H1 (cell line): ENCODE data around the gene FGF18. TPM values are rescaled to one million over a fixed set of nuclear protein-coding genes. Genes with fewer than 3 reads are reported as not detected.

Experiments used
- polyA plus RNA-seq, 7 experiments: library from polyadenylated mRNA; depleted of rRNA in 3 of 7; stranded (reverse) in 5 of 7; unstranded in 2 of 7; fragments of >200 nt in 5 of 7; fragments of 200-250 nt in 2 of 7; gene quantifications; 1 replicate in 5 of 7; 2 replicates in 1 of 7; 4 replicates in 1 of 7; pipeline versions ENCODE4 v1.2.1 to v1.2.3, GENCODE V29; 2011 to 2013; ENCODE audit warnings: missing spikeins in 2 of 7, mixed read lengths in 2 of 7
- total RNA-seq: library from RNA; stranded (reverse); fragmentation: NEBNext Ultra II Directional; extraction: Animal tissue kit (Norgen Biotek cat#: 25700); gene quantifications from 2 replicates; pipeline ENCODE4 v1.2.1, GENCODE V29; 2021
- TF ChIP-seq, protein P1 (sequence below): fragments of 300-600 bp; sonication (generic); IDR thresholded peaks from 2 replicates; pipeline ENCODE4 v1.7.1; 2012; ENCODE audit warnings: low read length, moderate library complexity, mild to moderate bottlenecking, inconsistent platforms; ENCODE audit not compliant: insufficient replicate concordance

FGF18 gene
- total and polyA plus RNA-seq, 2 of the 8 experiments (the other 6 are each of a cell fraction or from before 2014, with no cell fraction given) = 0.54 to 1.3 TPM

DNA sequence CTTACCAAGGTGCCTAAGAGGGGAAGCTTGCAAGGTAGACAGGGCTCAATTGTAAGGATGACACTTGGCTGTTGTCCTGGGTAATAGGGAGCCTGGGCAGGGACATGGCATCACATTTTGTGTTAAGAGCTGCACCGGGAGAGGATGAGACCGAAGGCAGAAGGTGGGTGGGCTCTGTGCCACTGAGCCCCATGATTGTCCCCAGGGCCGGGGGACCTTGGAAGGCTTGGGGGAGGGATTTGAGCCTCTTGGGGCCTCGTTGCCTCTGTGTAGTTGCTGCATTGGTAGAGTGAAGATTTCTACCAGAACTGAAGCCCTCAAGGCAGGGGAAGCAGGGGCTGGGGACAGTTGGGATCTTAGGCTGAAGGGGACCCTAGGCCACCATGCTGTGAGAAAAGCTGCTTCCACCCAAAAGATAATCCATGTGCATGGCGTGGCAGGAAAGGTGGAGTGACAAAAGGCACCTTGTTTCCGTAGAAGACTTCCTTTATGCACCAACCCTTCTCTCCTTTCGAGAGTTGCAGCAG, 11.9 kb downstream of the FGF18 start (continued):
- TF ChIP-seq, protein P1, sequence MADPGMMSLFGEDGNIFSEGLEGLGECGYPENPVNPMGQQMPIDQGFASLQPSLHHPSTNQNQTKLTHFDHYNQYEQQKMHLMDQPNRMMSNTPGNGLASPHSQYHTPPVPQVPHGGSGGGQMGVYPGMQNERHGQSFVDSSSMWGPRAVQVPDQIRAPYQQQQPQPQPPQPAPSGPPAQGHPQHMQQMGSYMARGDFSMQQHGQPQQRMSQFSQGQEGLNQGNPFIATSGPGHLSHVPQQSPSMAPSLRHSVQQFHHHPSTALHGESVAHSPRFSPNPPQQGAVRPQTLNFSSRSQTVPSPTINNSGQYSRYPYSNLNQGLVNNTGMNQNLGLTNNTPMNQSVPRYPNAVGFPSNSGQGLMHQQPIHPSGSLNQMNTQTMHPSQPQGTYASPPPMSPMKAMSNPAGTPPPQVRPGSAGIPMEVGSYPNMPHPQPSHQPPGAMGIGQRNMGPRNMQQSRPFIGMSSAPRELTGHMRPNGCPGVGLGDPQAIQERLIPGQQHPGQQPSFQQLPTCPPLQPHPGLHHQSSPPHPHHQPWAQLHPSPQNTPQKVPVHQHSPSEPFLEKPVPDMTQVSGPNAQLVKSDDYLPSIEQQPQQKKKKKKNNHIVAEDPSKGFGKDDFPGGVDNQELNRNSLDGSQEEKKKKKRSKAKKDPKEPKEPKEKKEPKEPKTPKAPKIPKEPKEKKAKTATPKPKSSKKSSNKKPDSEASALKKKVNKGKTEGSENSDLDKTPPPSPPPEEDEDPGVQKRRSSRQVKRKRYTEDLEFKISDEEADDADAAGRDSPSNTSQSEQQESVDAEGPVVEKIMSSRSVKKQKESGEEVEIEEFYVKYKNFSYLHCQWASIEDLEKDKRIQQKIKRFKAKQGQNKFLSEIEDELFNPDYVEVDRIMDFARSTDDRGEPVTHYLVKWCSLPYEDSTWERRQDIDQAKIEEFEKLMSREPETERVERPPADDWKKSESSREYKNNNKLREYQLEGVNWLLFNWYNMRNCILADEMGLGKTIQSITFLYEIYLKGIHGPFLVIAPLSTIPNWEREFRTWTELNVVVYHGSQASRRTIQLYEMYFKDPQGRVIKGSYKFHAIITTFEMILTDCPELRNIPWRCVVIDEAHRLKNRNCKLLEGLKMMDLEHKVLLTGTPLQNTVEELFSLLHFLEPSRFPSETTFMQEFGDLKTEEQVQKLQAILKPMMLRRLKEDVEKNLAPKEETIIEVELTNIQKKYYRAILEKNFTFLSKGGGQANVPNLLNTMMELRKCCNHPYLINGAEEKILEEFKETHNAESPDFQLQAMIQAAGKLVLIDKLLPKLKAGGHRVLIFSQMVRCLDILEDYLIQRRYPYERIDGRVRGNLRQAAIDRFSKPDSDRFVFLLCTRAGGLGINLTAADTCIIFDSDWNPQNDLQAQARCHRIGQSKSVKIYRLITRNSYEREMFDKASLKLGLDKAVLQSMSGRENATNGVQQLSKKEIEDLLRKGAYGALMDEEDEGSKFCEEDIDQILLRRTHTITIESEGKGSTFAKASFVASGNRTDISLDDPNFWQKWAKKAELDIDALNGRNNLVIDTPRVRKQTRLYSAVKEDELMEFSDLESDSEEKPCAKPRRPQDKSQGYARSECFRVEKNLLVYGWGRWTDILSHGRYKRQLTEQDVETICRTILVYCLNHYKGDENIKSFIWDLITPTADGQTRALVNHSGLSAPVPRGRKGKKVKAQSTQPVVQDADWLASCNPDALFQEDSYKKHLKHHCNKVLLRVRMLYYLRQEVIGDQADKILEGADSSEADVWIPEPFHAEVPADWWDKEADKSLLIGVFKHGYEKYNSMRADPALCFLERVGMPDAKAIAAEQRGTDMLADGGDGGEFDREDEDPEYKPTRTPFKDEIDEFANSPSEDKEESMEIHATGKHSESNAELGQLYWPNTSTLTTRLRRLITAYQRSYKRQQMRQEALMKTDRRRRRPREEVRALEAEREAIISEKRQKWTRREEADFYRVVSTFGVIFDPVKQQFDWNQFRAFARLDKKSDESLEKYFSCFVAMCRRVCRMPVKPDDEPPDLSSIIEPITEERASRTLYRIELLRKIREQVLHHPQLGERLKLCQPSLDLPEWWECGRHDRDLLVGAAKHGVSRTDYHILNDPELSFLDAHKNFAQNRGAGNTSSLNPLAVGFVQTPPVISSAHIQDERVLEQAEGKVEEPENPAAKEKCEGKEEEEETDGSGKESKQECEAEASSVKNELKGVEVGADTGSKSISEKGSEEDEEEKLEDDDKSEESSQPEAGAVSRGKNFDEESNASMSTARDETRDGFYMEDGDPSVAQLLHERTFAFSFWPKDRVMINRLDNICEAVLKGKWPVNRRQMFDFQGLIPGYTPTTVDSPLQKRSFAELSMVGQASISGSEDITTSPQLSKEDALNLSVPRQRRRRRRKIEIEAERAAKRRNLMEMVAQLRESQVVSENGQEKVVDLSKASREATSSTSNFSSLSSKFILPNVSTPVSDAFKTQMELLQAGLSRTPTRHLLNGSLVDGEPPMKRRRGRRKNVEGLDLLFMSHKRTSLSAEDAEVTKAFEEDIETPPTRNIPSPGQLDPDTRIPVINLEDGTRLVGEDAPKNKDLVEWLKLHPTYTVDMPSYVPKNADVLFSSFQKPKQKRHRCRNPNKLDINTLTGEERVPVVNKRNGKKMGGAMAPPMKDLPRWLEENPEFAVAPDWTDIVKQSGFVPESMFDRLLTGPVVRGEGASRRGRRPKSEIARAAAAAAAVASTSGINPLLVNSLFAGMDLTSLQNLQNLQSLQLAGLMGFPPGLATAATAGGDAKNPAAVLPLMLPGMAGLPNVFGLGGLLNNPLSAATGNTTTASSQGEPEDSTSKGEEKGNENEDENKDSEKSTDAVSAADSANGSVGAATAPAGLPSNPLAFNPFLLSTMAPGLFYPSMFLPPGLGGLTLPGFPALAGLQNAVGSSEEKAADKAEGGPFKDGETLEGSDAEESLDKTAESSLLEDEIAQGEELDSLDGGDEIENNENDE = no peak
